Chondrocyte (in vitro differentiated cells): Measurements from ENCODE around the gene ATP1B1. TPM values are rescaled to one million over a fixed set of nuclear protein-coding genes. Genes with fewer than 3 reads are reported as not detected.

Experiments
- DNase-seq: peaks from one replicate; pipeline ENCODE4 v3.0.0; 2021; ENCODE audit warnings: mixed read lengths, low spot score
- H3K27ac Mint-ChIP-seq: one replicate; pipeline ENCODE4 v1.8.0; 2021; ENCODE audit warnings: mild to moderate bottlenecking, moderate library complexity, mixed read lengths; ENCODE audit not compliant: unreplicated experiment
- H3K27me3 Mint-ChIP-seq: 2 replicates; pipeline ENCODE4 v1.8.0; 2021; ENCODE audit warnings: low read depth, mixed read lengths
- H3K36me3 Mint-ChIP-seq: 2 replicates; pipeline ENCODE4 v1.8.0; 2021; ENCODE audit warnings: low read depth, mixed read lengths
- H3K4me1 Mint-ChIP-seq: 2 replicates; pipeline ENCODE4 v1.8.0; 2021; ENCODE audit warnings: low read depth, mild to moderate bottlenecking, mixed read lengths
- H3K4me3 Mint-ChIP-seq: one replicate; pipeline ENCODE4 v1.8.0; 2021; ENCODE audit warnings: mild to moderate bottlenecking, moderate library complexity, mixed read lengths; ENCODE audit not compliant: unreplicated experiment
- H3K9me3 Mint-ChIP-seq: 2 replicates; pipeline ENCODE4 v1.8.0; 2021; ENCODE audit warnings: low read depth, mixed read lengths
- total RNA-seq: library from RNA; stranded (reverse); gene quantifications from 3 replicates; pipeline ENCODE4 v1.2.1, GENCODE V29; 2021
- TF ChIP-seq, protein P1 (sequence below): fragments of 200-600 bp; sonication (generic); IDR thresholded peaks from 2 replicates; pipeline ENCODE4 v1.5.0; 2021; ENCODE audit warnings: antibody characterized with exemption, mild to moderate bottlenecking, moderate library complexity

Gene ATP1B1
- total RNA-seq, 1 donor from 2014 or later: 104 TPM

DNA sequence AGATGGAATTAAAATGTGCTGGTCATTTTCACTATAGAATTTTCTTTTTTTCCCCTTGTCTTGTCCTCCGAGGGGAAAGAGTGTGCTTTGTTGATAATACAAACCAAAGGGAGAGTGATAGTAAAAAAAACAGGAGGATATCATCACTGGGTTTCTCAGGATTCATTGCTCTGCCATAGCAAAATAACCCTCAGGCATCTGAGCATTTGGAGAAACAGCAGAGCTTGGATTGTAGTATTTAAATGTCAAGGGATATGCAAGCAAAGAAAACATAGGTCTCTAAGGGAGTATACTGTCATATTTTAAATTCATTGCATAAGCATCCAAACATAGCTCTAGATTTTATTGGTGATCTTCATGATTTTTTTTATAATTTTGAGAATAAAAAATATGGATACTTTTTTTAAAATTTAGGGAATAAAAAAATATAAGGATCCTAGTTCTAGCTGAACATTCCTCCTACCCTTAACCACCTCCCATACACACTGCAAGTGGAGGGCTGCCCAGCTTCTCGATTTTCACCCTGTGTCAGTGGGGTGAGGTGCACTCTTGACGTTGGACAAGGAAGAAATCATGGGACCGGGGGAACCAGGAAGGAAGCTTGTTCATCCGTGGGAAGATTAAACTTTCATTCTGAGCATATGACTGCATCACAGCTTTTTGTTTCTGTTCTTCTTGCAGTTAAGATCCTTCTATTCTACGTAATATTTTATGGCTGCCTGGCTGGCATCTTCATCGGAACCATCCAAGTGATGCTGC, 4.4 kb downstream of the ATP1B1 start:
- Mint-ChIP-seq H3K27me3 (no peaks in the 10 kb centered on the region), H3K4me1 (peaks cover 75% of the 10 kb centered on the region), H3K4me3 (peak overlapping the region; percentile 95), H3K27ac (peak overlapping the region; percentile 98), H3K9me3 (no peaks in the 10 kb centered on the region), H3K36me3 (peaks cover 24% of the 10 kb centered on the region)
- DNase-seq: no peak
- TF ChIP-seq, protein P1, sequence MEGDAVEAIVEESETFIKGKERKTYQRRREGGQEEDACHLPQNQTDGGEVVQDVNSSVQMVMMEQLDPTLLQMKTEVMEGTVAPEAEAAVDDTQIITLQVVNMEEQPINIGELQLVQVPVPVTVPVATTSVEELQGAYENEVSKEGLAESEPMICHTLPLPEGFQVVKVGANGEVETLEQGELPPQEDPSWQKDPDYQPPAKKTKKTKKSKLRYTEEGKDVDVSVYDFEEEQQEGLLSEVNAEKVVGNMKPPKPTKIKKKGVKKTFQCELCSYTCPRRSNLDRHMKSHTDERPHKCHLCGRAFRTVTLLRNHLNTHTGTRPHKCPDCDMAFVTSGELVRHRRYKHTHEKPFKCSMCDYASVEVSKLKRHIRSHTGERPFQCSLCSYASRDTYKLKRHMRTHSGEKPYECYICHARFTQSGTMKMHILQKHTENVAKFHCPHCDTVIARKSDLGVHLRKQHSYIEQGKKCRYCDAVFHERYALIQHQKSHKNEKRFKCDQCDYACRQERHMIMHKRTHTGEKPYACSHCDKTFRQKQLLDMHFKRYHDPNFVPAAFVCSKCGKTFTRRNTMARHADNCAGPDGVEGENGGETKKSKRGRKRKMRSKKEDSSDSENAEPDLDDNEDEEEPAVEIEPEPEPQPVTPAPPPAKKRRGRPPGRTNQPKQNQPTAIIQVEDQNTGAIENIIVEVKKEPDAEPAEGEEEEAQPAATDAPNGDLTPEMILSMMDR: no peak

DNA sequence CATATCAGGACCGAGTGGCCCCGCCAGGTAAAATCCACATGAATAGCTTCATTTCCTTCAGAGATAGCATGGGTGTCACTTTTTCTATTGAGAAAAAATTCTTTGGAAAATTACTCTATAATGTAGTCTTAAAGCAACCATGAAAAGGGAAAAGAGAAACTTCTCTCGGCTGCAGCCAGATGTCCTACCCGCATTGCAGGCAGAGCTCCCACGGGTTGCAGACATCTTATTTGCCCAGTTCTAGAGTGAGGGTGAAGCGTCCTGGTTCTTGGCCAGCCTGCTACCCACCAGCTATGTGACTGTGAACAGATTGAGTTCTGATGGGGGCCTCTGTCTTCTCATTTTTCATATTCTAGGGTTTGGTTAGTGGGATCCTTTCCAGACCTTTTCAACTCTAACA, 5.0 kb downstream of the ATP1B1 start:
- Mint-ChIP-seq H3K36me3 (peaks cover 28% of the 10 kb centered on the region), H3K4me1 (peaks cover 81% of the 10 kb centered on the region), H3K27me3 (no peaks in the 10 kb centered on the region), H3K9me3 (no peaks in the 10 kb centered on the region), H3K4me3 (peak overlapping the region; percentile 44), H3K27ac (peak overlapping the region; percentile 94)
- TF ChIP-seq, protein P1: peak; percentile 34
- DNase-seq: no peak

DNA sequence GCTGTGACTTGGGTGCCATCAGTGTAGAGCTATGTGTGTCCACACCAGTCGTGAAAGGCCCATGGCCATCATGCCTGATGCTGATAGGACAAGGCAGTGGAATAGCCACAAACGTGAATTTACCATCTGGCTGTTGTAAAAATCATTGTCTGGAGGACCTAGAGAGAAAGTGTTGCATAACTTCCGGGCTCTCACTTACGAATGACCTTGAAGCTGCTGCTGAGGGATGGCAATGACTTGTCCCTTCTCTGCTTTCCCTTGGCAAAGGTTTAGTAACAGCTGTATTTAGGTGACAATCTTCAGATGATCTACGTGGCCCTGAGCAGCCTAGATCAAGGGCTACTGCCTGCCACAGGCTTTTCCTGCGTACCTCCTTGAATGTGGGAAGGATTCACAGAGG, 5.8 kb downstream of the ATP1B1 start:
- H3K27me3 Mint-ChIP-seq: no peaks in the 10 kb centered on the region
- peak overlapping the region; percentile 94 for H3K27ac Mint-ChIP-seq
- TF ChIP-seq, protein P1: no peak
- peaks cover 88% of the 10 kb centered on the region for H3K4me1 Mint-ChIP-seq
- DNase-seq: no peak
- H3K9me3 Mint-ChIP-seq: no peaks in the 10 kb centered on the region
- peaks cover 29% of the 10 kb centered on the region for H3K36me3 Mint-ChIP-seq
- H3K4me3 Mint-ChIP-seq: no peak overlapping the region

DNA sequence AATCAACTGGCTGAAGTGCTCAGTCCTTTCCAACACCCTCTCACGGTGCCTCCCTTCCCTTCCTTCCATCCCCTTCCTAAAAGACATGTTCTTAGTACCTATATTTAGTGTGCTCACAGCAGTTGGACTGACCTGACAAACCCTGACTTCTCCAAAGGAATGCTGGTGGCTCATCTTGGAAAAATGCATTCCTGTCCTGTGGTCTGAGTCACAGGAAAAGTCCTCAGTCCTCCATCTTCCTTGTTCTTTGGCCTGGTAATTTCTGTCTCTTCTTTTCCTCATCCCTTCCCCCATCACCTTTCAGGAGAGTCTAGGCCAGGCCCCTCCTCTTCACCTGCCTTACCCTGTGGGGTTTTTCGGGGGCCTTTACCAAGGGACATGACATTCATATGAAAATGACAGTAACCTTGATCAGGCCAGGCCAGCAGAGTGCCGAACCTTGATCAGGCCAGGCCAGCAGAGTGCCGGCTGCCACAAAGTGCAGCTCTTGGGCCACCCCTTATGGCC, 7.2 kb downstream of the ATP1B1 start:
- H3K36me3 Mint-ChIP-seq: peaks cover 30% of the 10 kb centered on the region
- no peaks in the 10 kb centered on the region for H3K27me3 Mint-ChIP-seq
- peaks cover 91% of the 10 kb centered on the region for H3K4me1 Mint-ChIP-seq
- peak overlapping the region; percentile 94 for H3K27ac Mint-ChIP-seq
- TF ChIP-seq, protein P1: no peak
- no peak overlapping the region for H3K4me3 Mint-ChIP-seq
- no peaks in the 10 kb centered on the region for H3K9me3 Mint-ChIP-seq
- no peak for DNase-seq

DNA sequence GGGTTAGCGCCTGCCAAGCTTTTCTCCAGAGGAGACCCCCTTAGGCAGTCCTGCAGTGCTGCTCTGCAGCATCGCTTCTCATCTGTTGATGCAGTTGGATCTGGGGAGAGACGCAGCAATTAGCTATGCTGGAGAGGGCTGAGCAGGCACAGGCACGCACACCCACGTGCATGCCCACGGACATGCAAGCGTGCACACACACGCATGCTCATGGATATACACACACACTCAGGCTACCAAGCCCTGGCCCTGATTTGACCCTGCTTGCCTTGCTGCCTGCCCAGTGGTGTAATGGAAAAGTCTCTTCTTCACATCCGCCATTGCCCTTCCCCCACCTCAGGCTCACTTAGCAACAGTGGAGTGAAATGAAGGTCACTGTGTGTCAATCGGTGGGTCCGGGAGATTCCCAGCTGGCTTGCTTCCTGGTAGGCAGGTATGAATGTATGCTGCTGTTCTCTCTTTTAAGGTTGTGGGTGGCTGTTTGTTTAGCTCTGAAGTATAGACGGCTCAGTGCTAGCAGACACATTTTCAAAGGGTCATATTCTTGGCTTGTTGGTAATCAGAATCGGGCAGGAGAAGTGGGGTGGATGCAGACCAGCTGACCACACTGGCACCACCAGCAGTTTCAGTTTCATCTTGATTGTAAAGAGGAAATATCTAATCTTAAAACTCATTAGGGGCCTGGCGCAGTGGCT, 9.5 kb downstream of the ATP1B1 start:
- Mint-ChIP-seq H3K4me3 (no peak overlapping the region), H3K27me3 (no peaks in the 10 kb centered on the region), H3K4me1 (peaks cover 87% of the 10 kb centered on the region), H3K27ac (peak overlapping the region; percentile 58), H3K36me3 (peaks cover 35% of the 10 kb centered on the region), H3K9me3 (no peaks in the 10 kb centered on the region)
- DNase-seq: no peak
- TF ChIP-seq, protein P1: no peak
